Tibial nerve (tissue), 4 donors: ENCODE results near the gene COX6B2. TPM values are rescaled to one million over a fixed set of nuclear protein-coding genes. Genes with fewer than 3 reads are reported as not detected.
A peak's percentile ranks its signal among the peaks of the same experiment; 100 is the strongest.
"Not testable (repeated sequence)": the region's sequence is repeated elsewhere in the genome, so short reads cannot be mapped to it uniquely, and the experiment has no call there.

Experiments used
- DNase-seq, 2 donors: peaks; one replicate each; pipeline ENCODE4 v3.0.0-alpha.2; 2019; ENCODE audit warnings: low spot score in 2 of 2
- H3K27ac ChIP-seq, 4 donors: fragments of 200-600 bp; sonication (generic) in 3 of 4; one replicate each; pipeline ENCODE4 v1.5.1; 2017 to 2019; ENCODE audit warnings: mild to moderate bottlenecking in 1 of 4
- H3K27me3 ChIP-seq, 2 donors: fragments of 200-600 bp; sonication (generic) in 1 of 2; one replicate each; pipeline versions ENCODE4 v1.5.1 to v1.6.0; 2017 to 2019
- H3K36me3 ChIP-seq, 3 donors: fragments of 200-600 bp; sonication (generic); one replicate each; pipeline ENCODE4 v1.5.1; 2018 to 2019
- H3K4me1 ChIP-seq, 4 donors: fragments of 200-600 bp; sonication (generic) in 3 of 4; one replicate each; pipeline ENCODE4 v1.5.1; 2017 to 2019
- H3K4me3 ChIP-seq, 4 donors: fragments of 200-600 bp; sonication (generic) in 3 of 4; one replicate each; pipeline ENCODE4 v1.5.1; 2017 to 2019; ENCODE audit warnings: mild to moderate bottlenecking in 1 of 4, moderate library complexity in 1 of 4
- H3K9me3 ChIP-seq, 4 donors: fragments of 200-600 bp; sonication (generic) in 3 of 4; one replicate each; pipeline ENCODE4 v1.5.1; 2017 to 2019
- CTCF ChIP-seq, 5 experiments: fragments of 200-600 bp in 3 of 5; fragments of 450-650 bp in 2 of 5; sonication (generic) in 3 of 5; IDR thresholded peaks; one replicate each; pipeline ENCODE4 v1.5.1; 2016 to 2019; ENCODE audit warnings: antibody characterized with exemption in 5 of 5, mild to moderate bottlenecking in 3 of 5, moderate library complexity in 2 of 5
- EP300 ChIP-seq, 2 donors: sonication (generic); formaldehyde crosslinking; IDR thresholded peaks; one replicate each; pipeline ENCODE4 v1.6.1; 2017; ENCODE audit warnings: antibody characterized with exemption in 2 of 2, mild to moderate bottlenecking in 1 of 2
- POLR2A ChIP-seq, 2 donors: fragments of 450-650 bp; IDR thresholded peaks; one replicate each; pipeline ENCODE4 v1.6.1; 2017; ENCODE audit warnings: antibody characterized with exemption in 2 of 2, mild to moderate bottlenecking in 2 of 2, moderate library complexity in 2 of 2
- WGBS, 2 donors: methylation state at CpG; one replicate each; pipeline ENCODE4 v1.1.5; 2018; 5-methylcytosine and 5-hydroxymethylcytosine counted together
- total RNA-seq, 4 donors: library from RNA; depleted of rRNA; stranded (reverse); fragments of >200 nt; gene quantifications; one replicate each; pipeline ENCODE4 v1.1.0, GENCODE V29; 2016

The COX6B2 gene
- total RNA-seq, 4 donors from 2014 or later, result not detected

GRCh38 chr19:55339105-55339888 is 15.2 kb downstream of the COX6B2 start, which contains the start of gene KMT5C:
Gene KMT5C, plus strand, starts transcription at chr19:55339876. Its CDS starts 2,061 bp downstream, at chr19:55341937.
- peak; percentile 100 for DNase-seq
- Histone ChIP-seq H3K36me3 (peaks cover 0 to 26% (median 0%) of the 10 kb centered on the region in 3 donors), H3K9me3 (no peaks in the 10 kb centered on the region), H3K4me1 (peaks cover 0 to 32% (median 21%) of the 10 kb centered on the region in 4 donors), H3K27me3 (no peaks in the 10 kb centered on the region), H3K27ac (peak within 1 kb of the TSS; percentile 91 to 99 (median 98)), H3K4me3 (peak within 1 kb of the TSS; percentile 69 to 97 (median 76))
- WGBS, 2 donors, result 0% methylated on average over 50 to 63 of the region's 63 CpGs
- TF ChIP-seq EP300 (IDR thresholded peaks at IDR 0.05), result peak; percentile 79 to 82
- peak in 4 of 5 experiments; percentile 13 to 79 (median 64) for TF ChIP-seq CTCF (IDR thresholded peaks at IDR 0.05)
- TF ChIP-seq POLR2A (IDR thresholded peaks at IDR 0.05), result peak; percentile 12 to 55

GRCh38 chr19:55336101-55336500 is 18.4 kb downstream of the COX6B2 start:
- H3K36me3 ChIP-seq, result no peaks in the 10 kb centered on the region
- no peaks in the 10 kb centered on the region for H3K9me3 ChIP-seq
- WGBS, 2 donors, result 71 to 72% methylated on average over 7 of the region's 7 CpGs
- peaks cover 0 to 7% of the 10 kb centered on the region in 2 donors for H3K27me3 ChIP-seq
- no peak overlapping the region for H3K27ac ChIP-seq
- peaks cover 0 to 20% (median 16%) of the 10 kb centered on the region in 4 donors for H3K4me1 ChIP-seq
- DNase-seq, result no peak
- TF ChIP-seq EP300 (IDR thresholded peaks at IDR 0.05) (no peak), POLR2A (IDR thresholded peaks at IDR 0.05) (no peak), CTCF (IDR thresholded peaks at IDR 0.05) (no peak)
- no peak overlapping the region for H3K4me3 ChIP-seq

DNA sequence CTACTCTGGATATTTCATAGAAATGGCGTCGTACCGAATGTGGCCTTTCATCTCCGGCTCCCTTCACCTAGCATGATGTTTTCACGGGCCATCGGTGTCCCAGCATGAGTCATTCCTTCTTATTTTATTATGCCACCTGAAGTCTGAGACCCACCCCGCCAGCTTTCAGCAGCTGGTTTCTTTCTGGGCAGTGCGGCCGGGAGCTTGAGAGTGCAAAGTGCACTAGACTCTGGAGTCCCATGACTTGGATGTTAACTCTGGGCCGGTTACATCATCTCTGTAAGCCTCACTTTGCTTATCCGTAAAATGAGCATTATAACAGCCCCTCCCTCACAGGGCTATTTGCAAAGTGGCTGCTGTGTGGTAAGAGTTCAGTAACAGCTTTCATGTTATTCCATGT is 20.6 kb downstream of the COX6B2 start:
- WGBS, 2 donors, result 73 to 76% methylated on average over 11 of the region's 11 CpGs
- Histone ChIP-seq H3K36me3 (no peaks in the 10 kb centered on the region), H3K9me3 (no peaks in the 10 kb centered on the region), H3K27ac (no peak overlapping the region), H3K4me3 (no peak overlapping the region), H3K4me1 (peaks cover 0 to 7% (median 5%) of the 10 kb centered on the region in 4 donors), H3K27me3 (peaks cover 0 to 7% of the 10 kb centered on the region in 2 donors)
- DNase-seq, result no peak
- no peak for TF ChIP-seq CTCF (IDR thresholded peaks at IDR 0.05)
- TF ChIP-seq POLR2A (IDR thresholded peaks at IDR 0.05), result no peak
- TF ChIP-seq EP300 (IDR thresholded peaks at IDR 0.05), result no peak

- not testable (repeated sequence) for H3K27me3 ChIP-seq, DNase-seq, H3K27ac ChIP-seq, H3K4me3 ChIP-seq, H3K36me3 ChIP-seq, H3K9me3 ChIP-seq, H3K4me1 ChIP-seq
- 79% methylated on average over 6 of the region's 6 CpGs for WGBS, 2 donors
These were observed 24.7 kb downstream of the COX6B2 start for GRCh38 chr19:55329791-55330190.

GRCh38 chr19:55328774-55329318 is 25.7 kb downstream of the COX6B2 start:
- 64 to 77% methylated on average over 4 of the region's 4 CpGs for WGBS, 2 donors
- H3K4me1 ChIP-seq, DNase-seq, H3K27ac ChIP-seq, H3K36me3 ChIP-seq, H3K9me3 ChIP-seq, H3K27me3 ChIP-seq, H3K4me3 ChIP-seq: not testable (repeated sequence)

DNA sequence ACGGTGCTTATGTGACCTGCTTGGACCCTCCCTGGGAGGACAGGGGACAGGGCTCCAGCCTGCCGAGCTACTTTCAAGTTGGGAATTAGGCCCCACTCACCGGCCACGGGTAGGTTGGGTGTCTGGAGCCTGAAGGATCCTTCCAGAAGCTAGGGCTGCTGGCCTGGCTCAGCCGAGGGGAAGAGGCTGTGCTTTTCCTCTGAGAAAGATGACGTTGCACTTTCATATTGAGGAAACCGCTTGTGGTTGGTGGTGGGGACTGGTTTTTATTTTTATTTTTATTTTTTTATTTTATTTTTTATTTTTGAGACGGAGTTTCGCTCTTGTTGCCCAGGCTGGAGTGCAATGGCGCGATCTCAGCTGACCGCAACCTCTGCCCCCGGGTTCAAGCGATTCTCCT is 29.3 kb downstream of the COX6B2 start, which contains the start of gene TMEM150B:
Gene TMEM150B, minus strand, starts transcription at position 170 of the 400 bp plus-strand sequence. CDS start 4,305 bp downstream, outside the sequence.
- H3K36me3 ChIP-seq, result no peaks in the 10 kb centered on the region
- peak within 1 kb of the TSS in 1 of 4 donors; percentile 14 for H3K4me3 ChIP-seq
- H3K4me1 ChIP-seq, result no peaks in the 10 kb centered on the region
- WGBS, 2 donors, result 67 to 70% methylated on average over 14 of the region's 14 CpGs
- peak within 1 kb of the TSS in 1 of 4 donors; percentile 47 for H3K27ac ChIP-seq
- TF ChIP-seq EP300 (IDR thresholded peaks at IDR 0.05) (peak in 1 of 2 donors; percentile 20), CTCF (IDR thresholded peaks at IDR 0.05) (no peak)
- no peaks in the 10 kb centered on the region for H3K9me3 ChIP-seq
- no peak for DNase-seq
- H3K27me3 ChIP-seq, result peaks cover 0 to 8% of the 10 kb centered on the region in 2 donors
